Lung microvascular endothelial cell (primary cell): ENCODE results near the gene C2CD2. TPM values are rescaled to one million over a fixed set of nuclear protein-coding genes. Genes with fewer than 3 reads are reported as not detected.

Source experiments
- DNase-seq, 2 donors: peaks; one replicate each; pipeline versions ENCODE4 v3.0.0 to v3.0.0-alpha.2; 2010; ENCODE audit warnings: low read depth in 2 of 2
- total RNA-seq: library from RNA; depleted of rRNA; stranded (reverse); fragments of >200 nt; gene quantifications from 2 replicates; pipeline ENCODE4 v1.2.1, GENCODE V29; 2014

Gene C2CD2
- total RNA-seq, 1 donor from 2014 or later, result 34.3 TPM

GRCh38 chr21:41848533-41848932 is 105.3 kb downstream of the C2CD2 start:
- DNase-seq, result no peak

GRCh38 chr21:41847066-41847804 is 106.6 kb downstream of the C2CD2 start:
- no peak for DNase-seq

GRCh38 chr21:41846536-41846935 is 107.3 kb downstream of the C2CD2 start:
- DNase-seq, result no peak

GRCh38 chr21:41846033-41846317 is 107.8 kb downstream of the C2CD2 start:
- DNase-seq, result no peak

GRCh38 chr21:41845310-41846032 is 108.3 kb downstream of the C2CD2 start:
- DNase-seq, result no peak

- DNase-seq, result no peak
These were observed 110.2 kb downstream of the C2CD2 start for GRCh38 chr21:41843584-41843983.

GRCh38 chr21:41840880-41841279 is 112.9 kb downstream of the C2CD2 start:
- no peak for DNase-seq

- DNase-seq, result no peak
These were observed 114.3 kb downstream of the C2CD2 start for GRCh38 chr21:41839387-41840000.

GRCh38 chr21:41837756-41838297 is 116.0 kb downstream of the C2CD2 start:
- no peak for DNase-seq

GRCh38 chr21:41836166-41837015 is 117.4 kb downstream of the C2CD2 start:
- DNase-seq, result no peak

- DNase-seq, result no peak
These were observed 118.1 kb downstream of the C2CD2 start for GRCh38 chr21:41835711-41836154.

Other genes with a start within 250 kb of the C2CD2 start
- gene RIPK4, start 187.0 kb downstream of the C2CD2 start, total RNA-seq, result under 0.01 and 1.1 TPM in 2 replicates
- gene PRDM15, start 74.7 kb downstream of the C2CD2 start, total RNA-seq, result 2.2 and 3.0 TPM in 2 replicates
- 2.4 and 3.0 TPM in 2 replicates for gene ZBTB21, start 56.3 kb upstream of the C2CD2 start, total RNA-seq
- not detected in 2 replicates for gene UMODL1, start 117.3 kb upstream of the C2CD2 start, total RNA-seq